SK-N-MC (cell line): ENCODE measurements around the gene CFAP58.

ENCODE experiments used
- DNase-seq: peaks from one replicate; pipeline ENCODE4 v3.0.0-alpha.2; 2011; ENCODE audit warnings: low read depth, low spot score
- H3K27ac ChIP-seq: fragments of 200-600 bp; sonication (generic); 2 replicates; pipeline ENCODE4 v1.5.1; 2016; ENCODE audit warnings: mixed run types
- H3K36me3 ChIP-seq: fragments of 200-600 bp; sonication (generic); 2 replicates; pipeline ENCODE4 v1.6.1; 2017; ENCODE audit warnings: antibody characterized with exemption, low read length, mixed read lengths; ENCODE audit not compliant: insufficient read depth
- H3K4me3 ChIP-seq: fragments of 200-600 bp; sonication (generic); 2 replicates; pipeline ENCODE4 v1.5.1; 2016
- H3K9ac ChIP-seq: fragments of 200-600 bp; sonication (generic); 2 replicates; pipeline ENCODE4 v1.8.0; 2017; ENCODE audit warnings: mixed run types, mixed read lengths; ENCODE audit not compliant: insufficient read length
- H3K9me3 ChIP-seq: fragments of 200-600 bp; sonication (generic); 2 replicates; pipeline ENCODE4 v1.6.1; 2017; ENCODE audit warnings: low read depth, mild to moderate bottlenecking, antibody characterized with exemption, low read length, moderate library complexity, mixed read lengths
- EZH2 ChIP-seq: fragments of 200-600 bp; sonication (generic); IDR thresholded peaks from one replicate; pipeline ENCODE4 v1.6.1; 2017; ENCODE audit warnings: antibody characterized with exemption
- FOXP2 ChIP-seq: optimal IDR thresholded peaks from 2 replicates; pipeline ENCODE3; 2011; ENCODE audit warnings: mild to moderate bottlenecking, moderate library complexity; ENCODE audit not compliant: insufficient read depth; ENCODE audit errors: extremely low read length, control extremely low read depth
- POLR2AphosphoS5 ChIP-seq: IDR thresholded peaks from 2 replicates; pipeline ENCODE4 v1.6.1; 2012; ENCODE audit warnings: mild to moderate bottlenecking, low read depth, low read length, borderline replicate concordance

Gene CFAP58

GRCh38 chr10:104472505-104472904, 118.9 kb downstream of the CFAP58 start:
- DNase-seq: no peak
- Histone ChIP-seq H3K9ac (no peak overlapping the region), H3K27ac (no peak overlapping the region), H3K4me3 (no peak overlapping the region), H3K36me3 (no peaks in the 10 kb centered on the region), H3K9me3 (no peaks in the 10 kb centered on the region)
- TF ChIP-seq POLR2AphosphoS5: no peak
- no peak for TF ChIP-seq FOXP2
- no peak for TF ChIP-seq EZH2

GRCh38 chr10:104472957-104473745, 119.5 kb downstream of the CFAP58 start:
- no peak overlapping the region for H3K4me3 ChIP-seq
- no peaks in the 10 kb centered on the region for H3K9me3 ChIP-seq
- TF ChIP-seq POLR2AphosphoS5: no peak
- no peak for TF ChIP-seq EZH2
- no peak for TF ChIP-seq FOXP2
- no peaks in the 10 kb centered on the region for H3K36me3 ChIP-seq
- no peak for DNase-seq
- H3K27ac ChIP-seq: no peak overlapping the region
- H3K9ac ChIP-seq: no peak overlapping the region

- no peak overlapping the region for H3K4me3 ChIP-seq
- no peak overlapping the region for H3K9ac ChIP-seq
- no peak overlapping the region for H3K27ac ChIP-seq
- no peak for DNase-seq
- TF ChIP-seq EZH2 (no peak), FOXP2 (no peak), POLR2AphosphoS5 (no peak)
- H3K9me3 ChIP-seq: no peaks in the 10 kb centered on the region
- H3K36me3 ChIP-seq: no peaks in the 10 kb centered on the region
These were observed 124.7 kb downstream of the CFAP58 start for GRCh38 chr10:104478380-104478779.

- no peak for DNase-seq
- no peak overlapping the region for H3K27ac ChIP-seq
- H3K9me3 ChIP-seq: no peaks in the 10 kb centered on the region
- no peaks in the 10 kb centered on the region for H3K36me3 ChIP-seq
- TF ChIP-seq EZH2: no peak
- TF ChIP-seq FOXP2: no peak
- no peak for TF ChIP-seq POLR2AphosphoS5
- H3K9ac ChIP-seq: no peak overlapping the region
- H3K4me3 ChIP-seq: no peak overlapping the region
These were observed 126.4 kb downstream of the CFAP58 start for GRCh38 chr10:104479906-104480593.

- H3K4me3 ChIP-seq: no peak overlapping the region
- no peak for TF ChIP-seq FOXP2
- no peak for TF ChIP-seq POLR2AphosphoS5
- no peak for TF ChIP-seq EZH2
- H3K9me3 ChIP-seq: no peaks in the 10 kb centered on the region
- H3K27ac ChIP-seq: no peak overlapping the region
- H3K36me3 ChIP-seq: no peaks in the 10 kb centered on the region
- no peak overlapping the region for H3K9ac ChIP-seq
- DNase-seq: no peak
These were observed 127.2 kb downstream of the CFAP58 start for GRCh38 chr10:104480797-104481196.

GRCh38 chr10:104483582-104483981, 129.9 kb downstream of the CFAP58 start:
- no peak for TF ChIP-seq FOXP2
- no peak for TF ChIP-seq POLR2AphosphoS5
- TF ChIP-seq EZH2: no peak
- H3K27ac ChIP-seq: no peak overlapping the region
- DNase-seq: no peak
- no peaks in the 10 kb centered on the region for H3K36me3 ChIP-seq
- H3K9me3 ChIP-seq: no peaks in the 10 kb centered on the region
- no peak overlapping the region for H3K9ac ChIP-seq
- H3K4me3 ChIP-seq: no peak overlapping the region

- Histone ChIP-seq H3K36me3 (no peaks in the 10 kb centered on the region), H3K27ac (no peak overlapping the region), H3K4me3 (no peak overlapping the region), H3K9me3 (no peaks in the 10 kb centered on the region), H3K9ac (no peak overlapping the region)
- no peak for DNase-seq
- TF ChIP-seq FOXP2 (no peak), EZH2 (no peak), POLR2AphosphoS5 (no peak)
These were observed 132.0 kb downstream of the CFAP58 start for GRCh38 chr10:104485632-104486031.

- Histone ChIP-seq H3K4me3 (no peak overlapping the region), H3K27ac (no peak overlapping the region), H3K36me3 (no peaks in the 10 kb centered on the region), H3K9me3 (no peaks in the 10 kb centered on the region), H3K9ac (no peak overlapping the region)
- TF ChIP-seq FOXP2: no peak
- DNase-seq: no peak
These were observed 133.2 kb downstream of the CFAP58 start for GRCh38 chr10:104486803-104487202.
